Measurements from ENCODE around the gene KCNQ1OT1. TPM values are rescaled to one million over a fixed set of nuclear protein-coding genes. Genes with fewer than 3 reads are reported as not detected.

KCNQ1OT1 gene
- total RNA-seq, 1 experiment from 2014 or later, result 1.2 TPM

GRCh38 chr11:2565447-2566222 is 134.2 kb downstream of the KCNQ1OT1 start:
- Histone ChIP-seq H3K14ac (ENCODE audit: insufficient read depth, low read length) (no peak overlapping the region; the same call in 1 of the 2 replicates), H3K56ac (ENCODE audit: insufficient read length, low read depth, low read length) (no peak overlapping the region), H3K4ac (ENCODE audit: low read depth, low read length) (no peak overlapping the region), H2AK5ac (ENCODE audit: insufficient read length, low read length) (no peak overlapping the region), H4K8ac (replicated peaks; ENCODE audit: insufficient read length, low read depth, low read length) (no peak overlapping the region), H3K9me3 (ENCODE audit: control insufficient read depth, low read depth, low read length) (no peaks in the 10 kb centered on the region), H3K23ac (ENCODE audit: insufficient read length, low read depth, low read length) (no peak overlapping the region), H3K27me3 (ENCODE audit: insufficient read depth, low read length) (peaks cover 6% of the 10 kb centered on the region; the same call in 1 of the 2 replicates), H2BK12ac (ENCODE audit: insufficient read length, low read depth, low read length) (no peak overlapping the region), H4K91ac (ENCODE audit: insufficient read length, low read depth, low read length) (no peak overlapping the region), H3K27ac (ENCODE audit: insufficient read length, low read depth, low read length) (no peak overlapping the region), H3K9ac (ENCODE audit: extremely low read depth, insufficient read length, low read length) (no peak overlapping the region), H2BK20ac (ENCODE audit: low read depth, low read length, poor library complexity, severe bottlenecking) (no peak overlapping the region), H2AFZ (ENCODE audit: low read length) (no peak overlapping the region), H2BK5ac (ENCODE audit: insufficient read length, low read length) (no peak overlapping the region), H3K4me2 (ENCODE audit: insufficient read depth, insufficient read length, low read length) (no peak overlapping the region), H3K79me2 (ENCODE audit: insufficient read depth, low read length) (no peaks in the 10 kb centered on the region), H4K20me1 (ENCODE audit: control insufficient read depth, insufficient read depth, insufficient read length) (no peaks in the 10 kb centered on the region), H3T11ph (ENCODE audit: low read length) (no peak overlapping the region), H3K18ac (ENCODE audit: insufficient read length, low read depth, low read length) (no peak overlapping the region), H2BK15ac (ENCODE audit: low read depth, low read length) (no peak overlapping the region), H4K5ac (ENCODE audit: insufficient read length, low read depth, low read length) (no peak overlapping the region), H3K79me1 (ENCODE audit: insufficient read depth, low read depth, low read length, poor library complexity, severe bottlenecking) (no peaks in the 10 kb centered on the region), H3K4me1 (ENCODE audit: insufficient read depth, low read length) (no peaks in the 10 kb centered on the region; the same call in 1 of the 2 replicates), H3K23me2 (ENCODE audit: insufficient read length, low read depth, low read length, poor library complexity, severe bottlenecking) (no peaks in the 10 kb centered on the region), H2BK120ac (ENCODE audit: low read depth, low read length, poor library complexity, severe bottlenecking) (no peak overlapping the region)
- TF ChIP-seq CTCF (conservative IDR thresholded peaks at IDR 0.05), result no peak
- H3K4me3 Mint-ChIP-seq, result no peak overlapping the region
- peaks cover 84% of the 10 kb centered on the region for H3K27me3 Mint-ChIP-seq (ENCODE audit: low read depth)
- peaks cover 0 to 2% of the 10 kb centered on the region in 2 experiments; a peak in 1 of 5 replicates for H3K9me3 Mint-ChIP-seq
- no peak overlapping the region for H3K27ac Mint-ChIP-seq
- H3K4me1 Mint-ChIP-seq, result peaks cover 5 to 6% of the 10 kb centered on the region in 2 experiments; a peak in 2 of 4 replicates
- no peak for DNase-seq
- no CpG with 5 or more reads among the region's 13 CpGs for WGBS (ENCODE audit: extremely low coverage, insufficient read length, low lambda C conversion rate)
- H3K36me3 Mint-ChIP-seq (ENCODE audit: insufficient read depth in 1 of 3, low read depth in 3 of 3), result no peaks in the 10 kb centered on the region
